Loucy (cell line): ENCODE measurements around the gene RIPK4.

Experiments used
- CTCF ChIP-seq: fragments of 200-600 bp; sonication (generic); conservative IDR thresholded peaks from 2 replicates; pipeline ENCODE4 v1.5.1; 2014; ENCODE audit warnings: mild to moderate bottlenecking, antibody characterized with exemption, low read length
- EZH2phosphoT487 ChIP-seq: fragments of 200-600 bp; IDR thresholded peaks from 2 replicates; pipeline ENCODE4 v1.6.1; 2018; ENCODE audit warnings: antibody characterized with exemption, mild to moderate bottlenecking, moderate library complexity, borderline replicate concordance

- no peak for TF ChIP-seq CTCF
- no peak for TF ChIP-seq EZH2phosphoT487
Measured at GRCh38 chr21:41767606-41768436, 969 bp upstream of the RIPK4 start.
